ENCODE measurements around the gene DYSF. TPM values are rescaled to one million over a fixed set of nuclear protein-coding genes. Genes with fewer than 3 reads are reported as not detected.

DYSF gene
- polyA plus RNA-seq, 1 experiment, result 1.3 TPM

DNA sequence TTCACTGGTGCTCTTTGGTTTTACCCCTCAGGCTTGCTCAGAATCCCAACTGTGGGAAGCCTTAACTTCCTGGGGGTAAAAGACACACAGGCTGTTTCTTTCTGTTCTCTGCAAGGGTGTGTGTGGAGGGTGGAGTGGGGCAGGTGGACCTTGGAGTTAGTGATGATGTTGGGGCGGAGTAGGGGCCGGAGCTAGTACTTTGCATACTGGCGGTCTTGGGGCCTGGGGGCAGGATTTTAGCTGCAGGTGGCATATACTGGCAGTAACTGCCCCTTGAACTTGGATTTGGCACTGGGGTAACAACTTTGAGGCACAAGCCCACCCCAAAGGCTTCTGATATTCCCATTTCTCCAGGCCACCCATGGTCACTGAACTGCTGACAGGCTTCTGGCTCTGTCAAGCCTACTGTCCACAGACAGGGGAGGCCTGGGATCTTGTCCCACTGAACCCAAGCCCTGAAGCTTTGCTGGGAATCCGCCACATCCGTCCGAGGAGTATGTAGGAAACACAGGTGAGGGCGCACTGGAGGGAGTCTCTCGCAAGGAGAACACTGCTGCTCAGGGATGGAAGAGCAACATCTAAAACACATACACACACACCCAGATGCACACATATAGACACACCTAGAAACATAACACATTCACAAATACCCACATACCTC, 258.9 kb downstream of the DYSF start:
- ChIA-PET POLR2A (no interaction called here), CTCF (interaction anchor here (1.0 to 1.5 kb wide), 2 partner anchors 12 to 162 kb away, joined by 3 read pairs; no protein-coding TSS in a partner anchor)
- Histone ChIP-seq H3K4me3 (ENCODE audit: low read depth, low read length) (no peak overlapping the region), H3K36me3 (ENCODE audit: control insufficient read depth, insufficient read depth, low read length) (no peaks in the 10 kb centered on the region; the same call in 1 of the 2 replicates), H3K27me3 (ENCODE audit: control insufficient read depth, insufficient read depth, low read length) (peaks cover 3% of the 10 kb centered on the region)
- TF ChIP-seq, protein P1, sequence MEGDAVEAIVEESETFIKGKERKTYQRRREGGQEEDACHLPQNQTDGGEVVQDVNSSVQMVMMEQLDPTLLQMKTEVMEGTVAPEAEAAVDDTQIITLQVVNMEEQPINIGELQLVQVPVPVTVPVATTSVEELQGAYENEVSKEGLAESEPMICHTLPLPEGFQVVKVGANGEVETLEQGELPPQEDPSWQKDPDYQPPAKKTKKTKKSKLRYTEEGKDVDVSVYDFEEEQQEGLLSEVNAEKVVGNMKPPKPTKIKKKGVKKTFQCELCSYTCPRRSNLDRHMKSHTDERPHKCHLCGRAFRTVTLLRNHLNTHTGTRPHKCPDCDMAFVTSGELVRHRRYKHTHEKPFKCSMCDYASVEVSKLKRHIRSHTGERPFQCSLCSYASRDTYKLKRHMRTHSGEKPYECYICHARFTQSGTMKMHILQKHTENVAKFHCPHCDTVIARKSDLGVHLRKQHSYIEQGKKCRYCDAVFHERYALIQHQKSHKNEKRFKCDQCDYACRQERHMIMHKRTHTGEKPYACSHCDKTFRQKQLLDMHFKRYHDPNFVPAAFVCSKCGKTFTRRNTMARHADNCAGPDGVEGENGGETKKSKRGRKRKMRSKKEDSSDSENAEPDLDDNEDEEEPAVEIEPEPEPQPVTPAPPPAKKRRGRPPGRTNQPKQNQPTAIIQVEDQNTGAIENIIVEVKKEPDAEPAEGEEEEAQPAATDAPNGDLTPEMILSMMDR (IDR thresholded peaks at IDR 0.05; ENCODE audit: insufficient read depth, low read depth, low read length), result no peak
- no peak for DNase-seq (ENCODE audit: low read depth)

DNA sequence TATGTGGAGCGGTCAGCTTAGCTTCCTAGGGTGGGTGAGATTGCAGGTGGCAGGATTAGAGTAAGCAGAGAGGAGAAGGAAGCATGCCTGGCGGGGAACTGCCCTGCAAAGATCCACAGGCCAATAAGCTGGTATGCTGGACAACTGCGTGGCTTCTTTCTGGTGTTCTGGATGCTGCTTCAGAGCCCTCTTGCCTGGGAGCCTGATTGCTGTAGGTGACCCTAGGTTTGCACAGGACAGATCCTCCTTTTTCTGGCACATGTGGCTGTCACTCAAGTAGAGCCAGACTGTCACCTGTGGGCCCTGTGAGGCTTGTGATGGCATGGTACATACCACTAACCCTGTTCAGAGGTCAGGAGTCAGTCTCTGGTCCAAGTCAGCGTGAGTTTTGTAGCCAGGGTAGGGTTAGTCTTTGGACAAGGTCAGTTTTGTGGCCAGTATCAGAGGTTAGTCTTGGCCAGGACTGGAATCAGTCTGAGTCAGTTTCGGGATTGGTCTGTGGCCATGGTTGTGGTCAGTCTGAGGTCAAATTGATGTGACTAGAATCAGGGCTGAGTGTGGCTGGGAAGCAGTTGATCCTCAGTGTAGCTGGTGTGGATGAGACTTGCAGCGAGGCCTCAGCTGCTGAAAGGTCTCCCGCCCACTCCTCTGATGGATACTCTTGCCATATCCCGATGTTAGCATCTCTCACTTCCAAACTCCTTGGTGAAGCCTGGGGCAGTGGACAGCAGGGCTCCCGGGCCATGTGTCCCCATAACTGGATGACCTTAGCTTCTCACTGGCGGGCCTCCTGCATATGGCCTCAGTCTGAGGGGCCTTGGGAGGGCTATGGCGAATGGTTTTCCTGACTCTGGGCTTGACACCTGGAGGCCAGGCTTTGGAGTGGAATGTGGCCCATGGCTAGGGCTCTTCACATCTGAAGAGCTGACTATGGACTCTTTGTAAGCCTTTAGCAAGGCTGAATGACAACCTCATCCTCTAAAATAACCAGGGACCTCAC, 260.5 kb downstream of the DYSF start:
- ChIA-PET POLR2A (no interaction called here), CTCF (interaction anchor here (0.8 to 1.5 kb wide), 3 partner anchors 69 to 163 kb away, joined by 3 read pairs; no protein-coding TSS in a partner anchor)
- no peak for DNase-seq (ENCODE audit: low read depth)
- TF ChIP-seq, protein P1 (IDR thresholded peaks at IDR 0.05; ENCODE audit: insufficient read depth, low read depth, low read length), result no peak
- Histone ChIP-seq H3K36me3 (ENCODE audit: control insufficient read depth, insufficient read depth, low read length) (no peaks in the 10 kb centered on the region; the same call in 1 of the 2 replicates), H3K27me3 (ENCODE audit: control insufficient read depth, insufficient read depth, low read length) (no peaks in the 10 kb centered on the region; the same call in none of the 2 replicates), H3K4me3 (ENCODE audit: low read depth, low read length) (no peak overlapping the region)

- H3K27me3 ChIP-seq (ENCODE audit: control insufficient read depth, insufficient read depth, low read length), result no peaks in the 10 kb centered on the region; the same call in none of the 2 replicates
- POLR2A ChIA-PET, result no interaction called here
- DNase-seq (ENCODE audit: low read depth), result no peak
- CTCF ChIA-PET, result interaction anchor here (0.7 to 1.2 kb wide), 2 partner anchors 19 to 68 kb away, joined by 3 read pairs; no protein-coding TSS in a partner anchor
- no peaks in the 10 kb centered on the region; the same call in 1 of the 2 replicates for H3K36me3 ChIP-seq (ENCODE audit: control insufficient read depth, insufficient read depth, low read length)
- no peak overlapping the region for H3K4me3 ChIP-seq (ENCODE audit: low read depth, low read length)
- TF ChIP-seq, protein P1 (IDR thresholded peaks at IDR 0.05; ENCODE audit: insufficient read depth, low read depth, low read length), result no peak
Measured at GRCh38 chr2:71714601-71715240, 261.4 kb downstream of the DYSF start.

- Histone ChIP-seq H3K36me3 (ENCODE audit: control insufficient read depth, insufficient read depth, low read length) (no peaks in the 10 kb centered on the region; the same call in 1 of the 2 replicates), H3K4me3 (ENCODE audit: low read depth, low read length) (no peak overlapping the region), H3K27me3 (ENCODE audit: control insufficient read depth, insufficient read depth, low read length) (no peaks in the 10 kb centered on the region; the same call in none of the 2 replicates)
- no peak for DNase-seq (ENCODE audit: low read depth)
- ChIA-PET CTCF (interaction anchor here (0.7 kb wide), 1 partner anchor 20 kb away, joined by 3 read pairs; no protein-coding TSS in a partner anchor), POLR2A (no interaction called here)
- TF ChIP-seq, protein P1 (IDR thresholded peaks at IDR 0.05; ENCODE audit: insufficient read depth, low read depth, low read length), result no peak
Measured at GRCh38 chr2:71715241-71715750, 261.9 kb downstream of the DYSF start.
